ELF-1 (cell line): ENCODE results near the gene KLRD1.
"Not testable (repeated sequence)": the region's sequence is repeated elsewhere in the genome, so short reads cannot be mapped to it uniquely, and the experiment has no call there.

Source experiments
- DNase-seq: peaks from one replicate; pipeline ENCODE4 v3.0.0-alpha.2; 2016; ENCODE audit warnings: low read depth, low spot score

The KLRD1 gene, protein sequence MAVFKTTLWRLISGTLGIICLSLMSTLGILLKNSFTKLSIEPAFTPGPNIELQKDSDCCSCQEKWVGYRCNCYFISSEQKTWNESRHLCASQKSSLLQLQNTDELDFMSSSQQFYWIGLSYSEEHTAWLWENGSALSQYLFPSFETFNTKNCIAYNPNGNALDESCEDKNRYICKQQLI

GRCh38 chr12:10307630-10308029 is at the start of gene KLRD1:
TSS of gene KLRD1 (plus strand) at chr12:10307870. CDS start at chr12:10308078, 208 bp downstream.
- DNase-seq, result no peak

- no peak for DNase-seq
Measured at GRCh38 chr12:10260927-10261326, 46.7 kb upstream of the KLRD1 start.

DNA sequence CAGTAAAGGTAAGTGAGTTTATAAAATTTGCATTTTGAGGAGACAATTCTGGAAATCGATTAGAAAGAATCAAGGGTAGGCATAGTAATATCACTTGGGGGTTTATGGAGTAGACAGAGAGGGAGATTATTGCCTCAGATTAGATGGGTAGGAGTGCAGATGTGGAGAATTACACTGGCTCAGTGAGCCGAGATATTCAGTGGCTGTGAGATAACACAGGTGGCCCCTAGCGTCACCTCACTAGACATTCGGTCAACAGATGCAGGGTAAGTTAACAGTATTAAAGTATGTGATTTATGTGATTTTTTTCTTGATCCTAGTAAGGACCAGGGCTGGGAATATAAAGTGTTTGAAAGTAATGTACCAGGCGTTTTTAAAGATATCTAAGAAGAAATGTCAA is 39.6 kb upstream of the KLRD1 start:
- DNase-seq, result no peak

DNA sequence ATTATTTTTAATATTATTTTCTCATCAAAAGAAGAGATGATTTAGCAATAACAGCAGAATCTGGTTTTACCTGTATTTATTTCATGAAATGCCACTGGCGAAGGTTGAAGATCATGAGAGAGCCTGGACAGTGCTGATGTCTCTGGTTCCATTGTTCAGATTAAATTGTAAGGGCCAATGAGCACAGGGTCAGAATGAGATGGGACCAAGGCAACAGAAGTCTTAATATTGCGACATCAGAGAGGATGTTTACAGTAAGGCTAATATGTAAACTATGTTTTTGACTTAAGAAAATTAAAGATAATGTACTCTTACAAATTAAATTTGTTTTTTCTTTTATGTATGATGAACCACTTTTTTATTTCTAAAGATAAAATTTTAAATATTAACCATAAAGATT is 35.2 kb upstream of the KLRD1 start:
- no peak for DNase-seq

DNA sequence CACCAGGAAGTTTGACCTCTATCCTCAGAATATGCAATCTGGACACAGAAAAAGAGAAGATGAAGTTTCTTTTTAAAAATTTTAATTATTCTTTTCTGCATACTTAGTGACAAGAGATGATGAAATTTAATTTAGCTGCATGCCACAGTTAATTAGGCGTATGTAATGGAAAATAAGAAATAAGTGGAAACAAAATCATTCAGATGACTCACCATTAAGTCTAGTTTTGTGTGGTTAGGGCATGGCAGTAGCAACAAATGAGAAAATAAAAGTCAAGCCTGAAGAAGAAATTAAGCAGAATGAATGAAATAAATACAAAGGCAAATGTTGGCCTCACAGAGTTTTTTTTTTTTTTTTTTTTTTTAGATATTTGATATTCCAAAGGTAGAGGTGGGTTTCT is 30.9 kb upstream of the KLRD1 start:
- no peak for DNase-seq

DNA sequence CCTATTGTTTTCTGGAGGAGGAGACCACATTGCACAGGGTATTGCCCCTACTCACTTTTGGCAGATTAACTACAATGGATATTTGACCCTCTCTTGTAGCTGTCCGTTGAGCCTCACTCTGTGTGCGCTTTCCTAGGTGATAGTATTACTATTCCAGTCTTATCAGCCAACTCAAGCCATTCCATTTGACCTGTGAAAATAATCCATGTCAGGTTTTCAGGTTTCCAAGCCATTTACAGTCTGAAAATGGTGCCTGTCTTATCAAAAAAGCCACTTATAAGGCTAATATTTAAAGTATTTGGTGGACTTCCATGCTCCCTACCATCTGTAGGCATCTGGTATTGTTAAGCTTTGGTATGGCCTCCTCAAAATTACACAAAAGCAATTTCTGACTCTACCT is 29.6 kb upstream of the KLRD1 start:
- DNase-seq, result no peak

DNA sequence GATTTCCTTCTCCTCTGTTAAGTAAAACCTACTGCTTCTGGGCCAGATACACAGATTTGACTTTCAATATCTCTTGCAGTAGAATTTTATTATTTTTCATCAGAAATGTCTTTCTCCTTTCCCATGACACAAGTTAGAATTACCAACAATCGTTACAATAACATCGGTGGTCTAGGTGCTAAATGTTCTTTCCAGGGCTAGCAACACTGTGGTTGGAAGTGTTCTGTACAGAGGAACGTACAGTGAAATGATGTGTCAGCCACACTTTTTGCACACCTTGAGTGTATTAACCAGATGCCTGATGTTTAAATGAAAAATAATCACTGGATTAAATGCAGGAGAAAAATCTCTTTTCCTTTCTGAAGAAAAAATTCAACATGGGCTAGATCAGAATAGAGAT is 27.7 kb upstream of the KLRD1 start:
- no peak for DNase-seq

- no peak for DNase-seq
Measured at GRCh38 chr12:10283027-10283426, 24.6 kb upstream of the KLRD1 start.

- no peak for DNase-seq
Measured at GRCh38 chr12:10285919-10286318, 21.8 kb upstream of the KLRD1 start.

- DNase-seq, result no peak
Measured at GRCh38 chr12:10289005-10289754, 18.5 kb upstream of the KLRD1 start.

- DNase-seq, result no peak
Measured at GRCh38 chr12:10291030-10291429, 16.6 kb upstream of the KLRD1 start.

DNA sequence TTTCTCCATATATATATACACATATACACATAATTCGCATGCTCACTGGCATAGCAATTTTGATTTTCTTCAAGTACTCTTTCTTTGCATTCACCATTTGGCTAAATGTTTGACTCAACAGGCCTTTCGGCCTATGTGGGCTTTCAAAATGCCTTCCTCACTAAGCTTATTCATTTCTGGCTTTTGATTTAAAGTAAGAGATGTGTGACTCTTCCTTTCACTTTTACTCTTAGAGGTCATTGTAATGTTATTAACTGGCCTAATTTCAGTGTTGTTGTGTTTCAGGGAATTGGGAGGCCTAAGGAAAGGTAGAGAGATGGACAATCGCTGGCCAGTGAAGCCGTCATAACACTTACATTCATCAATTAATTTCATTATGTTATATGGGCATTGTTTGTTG is 14.5 kb upstream of the KLRD1 start:
- DNase-seq, result no peak

- no peak for DNase-seq
Measured at GRCh38 chr12:10293570-10294227, 14.0 kb upstream of the KLRD1 start.

GRCh38 chr12:10301103-10301502 is 6.6 kb upstream of the KLRD1 start:
- DNase-seq, result no peak

DNA sequence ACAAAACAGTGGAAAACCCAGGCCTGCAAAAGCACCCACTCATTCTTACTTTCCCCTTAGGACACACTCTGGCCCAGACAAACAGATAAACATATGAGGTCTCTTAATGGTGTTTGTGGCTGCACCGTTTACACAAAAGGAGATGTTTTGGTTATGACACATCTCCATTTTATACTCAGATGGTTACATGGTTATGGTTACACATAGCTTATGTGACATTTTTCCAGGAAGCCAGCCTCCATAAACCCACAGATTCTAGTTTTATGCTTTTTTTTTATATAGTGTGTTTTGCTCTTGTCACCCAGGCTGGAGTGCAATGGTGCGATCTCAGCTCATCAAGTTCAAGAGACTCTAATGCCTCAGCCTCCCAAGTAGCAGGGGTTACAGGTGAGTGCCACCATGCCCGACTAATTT is 3.5 kb upstream of the KLRD1 start:
- DNase-seq, result no peak

- no peak for DNase-seq
Measured at GRCh38 chr12:10305411-10305810, 2.3 kb upstream of the KLRD1 start.

- DNase-seq, result no peak
Measured at GRCh38 chr12:10310926-10311720, 3.5 kb downstream of the KLRD1 start.

GRCh38 chr12:10319388-10319787 is 11.7 kb downstream of the KLRD1 start:
- DNase-seq, result no peak

GRCh38 chr12:10320643-10321042 is 13.0 kb downstream of the KLRD1 start:
- no peak for DNase-seq

DNA sequence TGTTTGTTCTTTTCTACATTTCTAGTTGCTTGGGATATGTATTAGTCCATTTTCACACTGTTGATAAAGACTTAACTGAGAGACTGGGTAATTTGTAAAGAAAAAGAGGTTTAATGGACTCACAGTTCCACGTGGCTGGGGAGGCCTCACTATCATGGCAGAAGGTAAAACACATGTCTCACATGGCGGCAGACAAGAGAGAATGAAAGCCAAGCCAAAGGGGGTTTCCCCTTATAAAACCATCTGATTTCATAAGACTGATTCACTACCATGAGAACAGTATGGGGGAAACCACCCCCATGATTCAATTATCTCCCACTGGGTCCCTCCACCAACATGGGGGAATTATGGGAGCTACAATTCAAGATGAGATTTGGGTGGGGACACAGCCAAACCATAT is 21.0 kb downstream of the KLRD1 start:
- not testable (repeated sequence) for DNase-seq

DNA sequence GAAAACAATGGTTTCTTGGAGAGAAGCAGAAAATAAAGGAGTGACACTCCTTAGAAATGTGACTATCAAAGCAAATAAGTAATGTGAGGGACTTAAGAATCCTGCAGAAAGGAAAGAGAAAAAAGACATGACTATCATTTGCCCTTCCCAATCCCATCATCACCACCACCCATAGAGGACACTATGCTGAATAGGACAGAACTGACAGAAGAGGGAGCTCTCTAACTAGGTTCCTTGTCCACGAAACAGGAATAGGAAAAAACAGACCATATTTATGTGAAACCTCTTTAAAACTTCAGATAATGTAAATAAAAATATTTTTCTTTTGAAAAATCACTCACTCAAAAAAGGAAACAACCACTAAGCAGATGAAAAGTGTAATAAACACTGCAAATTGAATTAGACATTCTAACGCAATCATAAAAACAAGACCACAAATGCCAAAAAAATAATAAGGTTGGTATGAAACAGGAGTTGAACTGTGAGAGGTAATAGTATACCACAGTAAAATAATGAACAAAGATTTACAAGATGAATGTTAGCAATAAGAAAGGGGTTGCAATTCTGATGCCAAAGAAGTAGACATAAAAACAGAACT is 24.1 kb downstream of the KLRD1 start:
- DNase-seq, result peak; percentile 10

- not testable (repeated sequence) for DNase-seq
Measured at GRCh38 chr12:10336196-10336595, 28.5 kb downstream of the KLRD1 start.
